Naive thymus-derived CD4-positive, alpha-beta T cell (primary cell): ENCODE results near the gene PATL2. TPM values are rescaled to one million over a fixed set of nuclear protein-coding genes. Genes with fewer than 3 reads are reported as not detected.

Experiments
- ATAC-seq: fragments of 150-1000 bp; cut with Tn5 transposase; 2 replicates; pipeline ENCODE4 v1.10.0; 2021; ENCODE audit warnings: mild to moderate bottlenecking, moderate library complexity
- CTCF ChIA-PET: fragments of 350-600 bp; sonication (Branson Sonifier 250); formaldehyde crosslinking; loops from one replicate; lab custom pipeline; 2021; ENCODE audit warnings: antibody characterized with exemption; lab: Charles Lee
- POLR2A ChIA-PET: fragments of 350-600 bp; sonication (Branson Sonifier 250); formaldehyde crosslinking; loops from one replicate; lab custom pipeline; 2021; ENCODE audit warnings: antibody characterized with exemption, inconsistent platforms; lab: Charles Lee
- DNase-seq, 9 donors: peaks; one replicate each; pipeline versions ENCODE4 v3.0.0 to v3.0.0-alpha.2; 2020 to 2022; ENCODE audit warnings: mixed read lengths in 1 of 9
- H3K27ac ChIP-seq: one replicate; pipeline ENCODE4 v1.7.0; 2013; ENCODE audit warnings: mild to moderate bottlenecking, low read depth, low read length, moderate library complexity
- H3K27me3 ChIP-seq, 2 donors: one replicate each; pipeline ENCODE4 v1.7.0; 2013; ENCODE audit warnings: low read length in 2 of 2, mild to moderate bottlenecking in 2 of 2, moderate library complexity in 2 of 2; ENCODE audit not compliant: control insufficient read depth in 2 of 2, insufficient read depth in 2 of 2
- H3K36me3 ChIP-seq, 3 experiments: 1 replicate in 2 of 3; 2 replicates in 1 of 3; pipeline ENCODE4 v1.7.0; 2013; ENCODE audit warnings: low read length in 3 of 3, mild to moderate bottlenecking in 3 of 3, moderate library complexity in 1 of 3; ENCODE audit not compliant: insufficient read depth in 3 of 3, control insufficient read depth in 2 of 3
- H3K4me1 ChIP-seq, 2 donors: one replicate each; pipeline ENCODE4 v1.7.0; 2013; ENCODE audit warnings: low read length in 2 of 2, mild to moderate bottlenecking in 2 of 2, moderate library complexity in 1 of 2; ENCODE audit not compliant: control insufficient read depth in 2 of 2, insufficient read depth in 2 of 2
- H3K4me3 ChIP-seq: 2 replicates; pipeline ENCODE4 v1.7.0; 2013; ENCODE audit warnings: mild to moderate bottlenecking, low read length
- H3K9me3 ChIP-seq, 3 experiments: 1 replicate in 2 of 3; 2 replicates in 1 of 3; pipeline ENCODE4 v1.7.0; 2013; ENCODE audit warnings: low read length in 3 of 3; ENCODE audit not compliant: control insufficient read depth in 2 of 3
- H3K27ac Mint-ChIP-seq, 9 donors: one replicate each; pipeline ENCODE4 v1.8.0; 2020 to 2022; ENCODE audit warnings: mixed read lengths in 9 of 9, mild to moderate bottlenecking in 8 of 9, moderate library complexity in 5 of 9, inconsistent platforms in 2 of 9
- H3K27me3 Mint-ChIP-seq, 5 donors: one replicate each; pipeline ENCODE4 v1.8.0; 2021 to 2022; ENCODE audit warnings: mixed read lengths in 5 of 5, mild to moderate bottlenecking in 1 of 5
- H3K36me3 Mint-ChIP-seq, 5 donors: one replicate each; pipeline ENCODE4 v1.8.0; 2020 to 2022; ENCODE audit warnings: mixed read lengths in 5 of 5, mild to moderate bottlenecking in 3 of 5, inconsistent platforms in 1 of 5
- H3K4me1 Mint-ChIP-seq, 7 donors: one replicate each; pipeline ENCODE4 v1.8.0; 2020 to 2022; ENCODE audit warnings: mixed read lengths in 7 of 7, mild to moderate bottlenecking in 3 of 7, inconsistent platforms in 1 of 7
- H3K4me3 Mint-ChIP-seq, 10 donors: one replicate each; pipeline ENCODE4 v1.8.0; 2020 to 2022; ENCODE audit warnings: mild to moderate bottlenecking in 10 of 10, mixed read lengths in 10 of 10, moderate library complexity in 6 of 10, inconsistent platforms in 2 of 10
- H3K9me3 Mint-ChIP-seq, 11 donors: one replicate each; pipeline ENCODE4 v1.8.0; 2020 to 2022; ENCODE audit warnings: mixed read lengths in 11 of 11, mild to moderate bottlenecking in 4 of 11, inconsistent platforms in 1 of 11, moderate library complexity in 1 of 11
- intact Hi-C, 2 donors: fragments of 100-400 bp; cut with micrococcal nuclease; formaldehyde crosslinking; loops; one replicate each; pipeline ENCODE4 v1.15.1; 2023
- polyA plus RNA-seq, 2 donors: library from polyadenylated mRNA; unstranded; fragments of 300-500 nt; fragmentation: Illumina TruSeq; gene quantifications; one replicate each; pipeline ENCODE4 v1.2.3, GENCODE V29; 2021
- total RNA-seq, 6 experiments: library from RNA in 5 of 6; stranded (reverse) in 5 of 6; gene quantifications; 1 replicate in 5 of 6; 2 replicates in 1 of 6; pipeline ENCODE4 v1.2.3 and lab custom pipeline; 2021 to 2026

Gene PATL2
- total and polyA plus RNA-seq, 7 experiments from 2014 or later, result 11.4 to 83.8 (median 46.7) TPM

GRCh38 chr15:44662478-44663409 is 48.4 kb downstream of the PATL2 start:
- DNase-seq, result peak; percentile 66 to 89 (median 84)
- Histone ChIP-seq H3K27ac (peak overlapping the region; percentile 91), H3K4me1 (peaks cover 31 to 45% of the 10 kb centered on the region in 2 donors), H3K4me3 (peak overlapping the region; percentile 85), H3K36me3 (peaks cover 0 to 8% (median 7%) of the 10 kb centered on the region in 3 experiments), H3K27me3 (no peaks in the 10 kb centered on the region), H3K9me3 (no peaks in the 10 kb centered on the region)
- H3K27ac Mint-ChIP-seq, result peak overlapping the region; percentile 94 to 99 (median 96)
- no peaks in the 10 kb centered on the region for H3K27me3 Mint-ChIP-seq
- intact Hi-C loops, result loop anchor here (1.0 to 10.0 kb wide), 15 partner anchors 14 to 536 kb away; partner anchors contain the start of genes B2M (in 2 of the 2), PATL2 (in 2 of the 2), CTDSPL2 (in 1 of the 2) and EIF3J (in 1 of the 2)
- H3K9me3 Mint-ChIP-seq, result no peaks in the 10 kb centered on the region
- ATAC-seq, result peak; percentile 78
- H3K36me3 Mint-ChIP-seq, result peaks cover 3 to 13% (median 5%) of the 10 kb centered on the region in 5 donors
- peak overlapping the region; percentile 84 to 99 (median 98) for H3K4me3 Mint-ChIP-seq
- ChIA-PET POLR2A (interaction anchor here (0.6 to 38.1 kb wide), 24 partner anchors 8 to 178 kb away, joined by 3 to 3822 read pairs (median 4); partner anchors contain the start of genes B2M, PATL2 and TRIM69), CTCF (interaction anchor here (0.6 to 8.4 kb wide), 22 partner anchors 12 to 309 kb away, joined by 3 to 235 read pairs (median 8); partner anchors contain the start of genes B2M, PATL2 and TRIM69)
- peaks cover 38 to 68% (median 60%) of the 10 kb centered on the region in 7 donors for H3K4me1 Mint-ChIP-seq

DNA sequence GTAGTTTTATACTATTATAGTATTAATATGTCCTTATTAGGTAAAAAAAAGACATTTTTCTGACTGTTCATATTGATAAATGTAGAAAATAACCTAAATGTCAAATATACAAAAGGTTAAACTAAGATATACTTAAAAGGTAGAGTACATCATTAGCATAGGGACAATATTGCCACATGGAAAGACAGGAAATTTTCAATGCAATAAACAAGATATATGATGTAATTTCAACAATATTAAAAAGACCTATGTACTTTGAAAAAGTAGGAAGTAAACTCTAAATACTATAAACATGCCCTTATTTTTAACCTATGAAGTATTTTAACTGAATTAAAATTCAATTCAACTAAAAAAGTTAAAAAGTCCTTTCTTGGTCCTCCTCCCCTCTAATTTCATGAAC is 49.5 kb downstream of the PATL2 start:
- Mint-ChIP-seq H3K36me3 (peaks cover 4 to 18% (median 11%) of the 10 kb centered on the region in 5 donors), H3K4me1 (peaks cover 30 to 63% (median 54%) of the 10 kb centered on the region in 7 donors), H3K27ac (peak overlapping the region in 7 of 9 donors; percentile 9 to 99 (median 35)), H3K4me3 (peak overlapping the region; percentile 4 to 98 (median 86)), H3K27me3 (no peaks in the 10 kb centered on the region), H3K9me3 (no peaks in the 10 kb centered on the region)
- H3K9me3 ChIP-seq, result no peaks in the 10 kb centered on the region
- ChIA-PET POLR2A (interaction anchor here (1.4 to 38.1 kb wide), 6 partner anchors 12 to 120 kb away, joined by 4 to 3822 read pairs (median 59); partner anchors contain the start of genes B2M, PATL2 and TRIM69), CTCF (interaction anchor here (0.7 to 8.4 kb wide), 4 partner anchors 50 to 96 kb away, joined by 3 to 235 read pairs (median 54); partner anchors contain the start of genes B2M, PATL2 and TRIM69)
- peaks cover 0 to 14% (median 7%) of the 10 kb centered on the region in 3 experiments for H3K36me3 ChIP-seq
- H3K4me3 ChIP-seq, result no peak overlapping the region
- no peaks in the 10 kb centered on the region for H3K27me3 ChIP-seq
- H3K27ac ChIP-seq, result peak overlapping the region; percentile 91
- intact Hi-C loops, result loop anchor here (5.0 to 10.0 kb wide), 2 partner anchors 124 to 237 kb away; partner anchors contain the start of genes CTDSPL2 (in 1 of the 2) and EIF3J (in 1 of the 2)
- DNase-seq (no peak), ATAC-seq (no peak)
- peaks cover 29 to 36% of the 10 kb centered on the region in 2 donors for H3K4me1 ChIP-seq

DNA sequence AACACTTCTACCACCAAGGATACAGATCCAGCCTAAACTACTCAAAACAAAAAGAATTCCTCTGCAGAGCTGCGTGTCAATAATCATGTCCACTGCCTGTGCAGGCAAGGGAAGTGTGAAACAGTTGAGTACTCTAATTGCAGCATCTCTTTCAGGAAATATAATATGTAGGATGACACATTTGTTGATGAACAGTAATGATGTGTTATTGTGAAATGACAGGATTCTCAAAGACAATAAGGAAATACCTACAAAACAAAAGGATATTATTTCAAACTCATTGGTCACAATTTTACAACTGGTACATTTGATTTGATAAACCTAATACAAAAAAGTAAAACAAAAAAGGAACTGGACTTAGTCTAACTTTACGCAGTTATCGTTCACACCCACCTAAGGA is 52.1 kb downstream of the PATL2 start:
- no peak overlapping the region for H3K4me3 ChIP-seq
- no peaks in the 10 kb centered on the region for H3K27me3 Mint-ChIP-seq
- H3K36me3 ChIP-seq, result peaks cover 4 to 25% (median 7%) of the 10 kb centered on the region in 3 experiments
- H3K27ac ChIP-seq, result no peak overlapping the region
- H3K4me1 Mint-ChIP-seq, result peaks cover 19 to 53% (median 44%) of the 10 kb centered on the region in 7 donors
- no peak for DNase-seq
- H3K4me1 ChIP-seq, result peaks cover 4 to 11% of the 10 kb centered on the region in 2 donors
- H3K9me3 Mint-ChIP-seq, result no peaks in the 10 kb centered on the region
- H3K9me3 ChIP-seq, result no peaks in the 10 kb centered on the region
- H3K36me3 Mint-ChIP-seq, result peaks cover 10 to 29% (median 28%) of the 10 kb centered on the region in 5 donors
- POLR2A ChIA-PET, result interaction anchor here (38.1 kb wide), 1 partner anchor 63 kb away, joined by 3822 read pairs; the partner anchor contains the start of genes B2M, PATL2 and TRIM69
- intact Hi-C loops, result no loop called here
- ATAC-seq, result no peak
- peak overlapping the region in 2 of 9 donors; percentile 16 to 18 for H3K27ac Mint-ChIP-seq
- CTCF ChIA-PET, result interaction anchor here (0.6 to 8.4 kb wide), 4 partner anchors 52 to 80 kb away, joined by 5 to 235 read pairs (median 6); partner anchors contain the start of genes B2M, PATL2 and TRIM69
- no peak overlapping the region for H3K4me3 Mint-ChIP-seq
- H3K27me3 ChIP-seq, result no peaks in the 10 kb centered on the region

- peaks cover 4 to 32% (median 13%) of the 10 kb centered on the region in 3 experiments for H3K36me3 ChIP-seq
- Mint-ChIP-seq H3K4me3 (no peak overlapping the region), H3K27ac (peak overlapping the region in 1 of 9 donors; percentile 54), H3K4me1 (peaks cover 22 to 58% (median 48%) of the 10 kb centered on the region in 7 donors), H3K27me3 (no peaks in the 10 kb centered on the region), H3K9me3 (no peaks in the 10 kb centered on the region), H3K36me3 (peaks cover 14 to 39% (median 28%) of the 10 kb centered on the region in 5 donors)
- ChIA-PET CTCF (interaction anchor here (0.6 to 0.9 kb wide), 3 partner anchors 70 to 860 kb away, joined by 3 to 5 read pairs (median 4); no protein-coding TSS in a partner anchor), POLR2A (interaction anchor here (1.5 to 38.1 kb wide), 3 partner anchors 28 to 65 kb away, joined by 4 to 3822 read pairs (median 6); partner anchors contain the start of genes B2M, PATL2 and TRIM69)
- H3K9me3 ChIP-seq, result no peaks in the 10 kb centered on the region
- no peak for ATAC-seq
- H3K4me1 ChIP-seq, result peaks cover 0 to 7% of the 10 kb centered on the region in 2 donors
- no peak for DNase-seq
- intact Hi-C loops, result loop anchor here in 1 of 2 donors (2.0 kb wide), 1 partner anchor 15 kb away; no protein-coding TSS in a partner anchor
- no peak overlapping the region for H3K4me3 ChIP-seq
- H3K27ac ChIP-seq, result no peak overlapping the region
- H3K27me3 ChIP-seq, result no peaks in the 10 kb centered on the region
These were observed 53.7 kb downstream of the PATL2 start for GRCh38 chr15:44657378-44657777.

- DNase-seq (no peak), ATAC-seq (no peak)
- intact Hi-C loops, result loop anchor here in 1 of 2 donors (2.0 kb wide), 1 partner anchor 14 kb away; no protein-coding TSS in a partner anchor
- Histone ChIP-seq H3K4me3 (no peak overlapping the region), H3K27ac (no peak overlapping the region), H3K27me3 (no peaks in the 10 kb centered on the region), H3K4me1 (peaks cover 0 to 2% of the 10 kb centered on the region in 2 donors), H3K36me3 (peaks cover 4 to 32% (median 13%) of the 10 kb centered on the region in 3 experiments), H3K9me3 (no peaks in the 10 kb centered on the region)
- ChIA-PET CTCF (interaction anchor here (0.6 to 0.9 kb wide), 3 partner anchors 70 to 859 kb away, joined by 3 to 5 read pairs (median 4); no protein-coding TSS in a partner anchor), POLR2A (interaction anchor here (1.5 to 38.1 kb wide), 3 partner anchors 27 to 65 kb away, joined by 4 to 3822 read pairs (median 6); partner anchors contain the start of genes B2M, PATL2 and TRIM69)
- Mint-ChIP-seq H3K4me3 (no peak overlapping the region), H3K9me3 (no peaks in the 10 kb centered on the region), H3K27me3 (no peaks in the 10 kb centered on the region), H3K36me3 (peaks cover 14 to 44% (median 32%) of the 10 kb centered on the region in 5 donors), H3K27ac (peak overlapping the region in 2 of 9 donors; percentile 1 to 54), H3K4me1 (peaks cover 20 to 62% (median 50%) of the 10 kb centered on the region in 7 donors)
These were observed 54.2 kb downstream of the PATL2 start for GRCh38 chr15:44656913-44657312.
